HG03354 (cell line): ENCODE measurements around the gene MACROD2.

ENCODE experiments used
- ATAC-seq: cut with Tn5 transposase; IDR thresholded peaks from one replicate; pipeline ENCODE4 v1.9.1; 2021; ENCODE audit warnings: mild to moderate bottlenecking; ENCODE audit not compliant: unreplicated experiment, poor library complexity, severe bottlenecking

The MACROD2 gene

DNA sequence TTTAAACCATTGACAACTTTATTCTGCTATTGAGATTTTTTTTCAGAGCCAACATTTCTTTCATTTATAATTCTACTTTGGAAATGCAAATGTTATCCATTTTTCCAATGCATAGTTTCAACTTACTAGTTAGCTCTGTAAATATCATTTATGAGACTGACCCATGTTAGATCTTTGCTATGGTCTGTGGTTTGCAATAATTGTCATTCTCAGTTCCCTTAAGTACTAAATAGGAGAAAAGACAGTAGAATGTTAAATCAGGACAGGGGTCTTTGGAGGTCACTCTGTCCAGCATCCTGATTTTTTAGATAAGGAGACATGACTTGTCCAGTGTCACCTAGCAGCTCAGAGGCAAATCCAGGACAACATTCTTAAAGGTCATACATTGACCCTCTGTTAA lies 864.3 kb downstream of the MACROD2 start:
- ATAC-seq, result no peak

DNA sequence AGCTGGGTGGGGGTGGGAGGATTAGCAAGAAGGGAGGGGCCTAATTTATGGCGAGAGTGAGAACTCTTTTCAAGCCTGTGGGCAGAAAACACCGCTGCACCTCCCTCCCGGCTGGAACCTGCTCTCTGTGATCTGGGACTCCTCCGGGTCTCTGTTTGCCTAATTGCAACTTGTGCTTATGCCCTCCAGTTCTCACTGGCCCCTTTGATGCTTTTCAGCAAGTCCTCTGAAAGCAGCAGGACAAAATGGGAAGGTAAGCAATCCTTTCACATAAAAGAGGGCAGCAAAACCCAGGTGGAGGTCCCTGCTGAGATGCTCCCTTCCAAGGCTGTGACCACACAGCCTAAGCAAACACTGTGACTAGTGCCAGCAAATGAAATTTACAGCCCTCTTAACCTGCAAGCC lies 865.1 kb downstream of the MACROD2 start:
- no peak for ATAC-seq

GRCh38 chr20:14861028-14861699 lies 865.8 kb downstream of the MACROD2 start:
- no peak for ATAC-seq

DNA sequence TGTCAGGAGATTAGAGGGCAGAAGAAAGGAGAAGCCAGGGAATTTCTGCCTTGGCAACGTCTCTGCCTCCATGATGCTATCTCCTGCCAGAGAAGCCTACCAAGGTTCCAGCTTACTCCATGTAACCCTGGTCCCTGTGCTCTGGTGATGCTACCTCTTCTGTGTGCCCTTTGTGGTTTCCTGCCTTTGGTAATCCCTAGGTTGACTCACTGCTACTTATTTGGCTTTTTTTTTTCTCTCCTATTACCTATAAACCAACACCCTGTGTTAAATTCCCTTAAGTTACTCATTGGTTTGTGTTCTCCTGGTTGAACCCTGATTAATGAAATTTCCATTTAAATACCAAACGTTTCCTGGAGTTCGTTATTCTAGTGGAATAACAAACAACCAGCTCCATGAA lies 869.9 kb downstream of the MACROD2 start:
- ATAC-seq, result no peak

DNA sequence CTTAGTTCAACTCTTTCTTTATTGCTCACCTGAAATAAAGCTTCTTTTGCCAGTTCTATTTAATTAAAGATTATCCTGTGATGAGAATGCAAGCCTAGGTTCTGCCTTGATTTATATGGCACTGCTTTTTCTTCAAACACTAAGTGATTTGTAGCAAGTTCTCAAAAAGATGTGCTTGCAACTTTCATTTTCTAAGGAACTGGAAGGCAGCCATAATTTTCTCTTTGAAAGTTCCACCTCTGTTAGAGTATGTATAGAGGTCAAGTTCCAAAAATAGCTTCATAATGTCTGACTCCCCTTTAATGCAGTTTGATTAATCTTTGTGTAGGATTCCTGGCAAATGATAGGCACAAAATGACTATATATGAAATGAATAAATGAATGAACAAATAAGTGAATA lies 870.4 kb downstream of the MACROD2 start:
- no peak for ATAC-seq

DNA sequence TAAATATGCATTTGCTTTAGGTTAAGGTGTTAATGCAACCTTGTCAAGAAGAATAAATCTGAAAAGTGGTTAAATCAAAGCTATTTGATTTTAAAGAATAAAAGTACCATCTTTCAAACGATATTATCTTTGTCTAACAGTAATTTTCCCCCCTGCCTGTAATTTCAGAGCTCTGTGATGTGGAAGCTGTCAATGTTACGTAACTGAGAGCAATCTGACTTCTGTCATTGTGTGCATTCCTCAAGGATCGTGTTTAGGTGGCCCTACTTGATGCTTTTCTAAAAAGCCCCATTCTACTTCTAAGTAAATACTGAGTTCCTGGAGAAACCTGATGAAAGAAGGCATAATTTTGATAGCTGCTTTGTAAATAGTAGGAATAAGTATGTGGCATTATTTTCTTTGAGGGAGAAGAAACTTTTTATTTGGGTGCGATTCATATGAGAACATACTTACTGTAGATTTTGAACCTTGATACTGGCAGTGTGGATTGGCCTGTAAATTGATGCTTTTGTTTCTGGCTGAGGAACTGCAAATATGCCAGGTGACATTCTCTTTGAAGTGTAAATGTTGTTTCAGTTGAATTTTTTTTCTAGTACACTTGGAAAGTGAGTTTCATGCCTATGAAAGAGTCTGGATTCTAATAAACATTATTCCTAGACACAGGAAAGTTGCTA lies 871.7 kb downstream of the MACROD2 start:
- ATAC-seq, result no peak

GRCh38 chr20:14877301-14878028 lies 882.1 kb downstream of the MACROD2 start:
- ATAC-seq, result no peak

GRCh38 chr20:14878676-14879019 lies 883.3 kb downstream of the MACROD2 start:
- no peak for ATAC-seq

DNA sequence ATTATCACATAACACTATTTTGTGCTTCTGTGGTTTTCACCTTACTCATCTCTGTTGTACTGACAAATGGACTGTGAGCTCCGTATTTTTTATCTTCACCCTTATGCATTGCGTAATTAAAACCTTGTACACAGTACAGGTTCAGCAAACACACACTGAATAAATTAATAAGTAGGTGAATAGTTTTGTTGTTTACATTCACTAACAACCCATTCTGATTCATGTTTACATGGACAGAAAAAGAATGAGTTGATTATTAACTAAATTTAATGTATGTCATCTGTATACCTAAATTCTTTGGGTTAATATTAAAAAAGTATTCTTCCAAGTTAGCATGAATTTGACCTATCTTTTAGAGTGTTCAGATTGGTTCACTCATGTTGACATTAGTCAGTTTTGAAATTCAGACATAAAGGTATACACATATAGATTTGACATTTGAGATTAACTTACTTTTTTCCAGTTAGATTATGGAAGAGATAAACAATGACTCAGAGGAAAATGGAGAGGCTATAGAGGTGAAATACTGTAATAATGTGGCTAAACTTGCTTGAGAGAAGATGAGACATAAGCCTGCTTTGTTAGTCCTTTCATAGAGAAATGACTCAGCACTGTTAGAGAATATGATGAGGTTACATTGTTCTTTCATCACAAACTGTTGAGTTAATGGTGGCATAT lies 883.8 kb downstream of the MACROD2 start:
- ATAC-seq, result peak; percentile 73

DNA sequence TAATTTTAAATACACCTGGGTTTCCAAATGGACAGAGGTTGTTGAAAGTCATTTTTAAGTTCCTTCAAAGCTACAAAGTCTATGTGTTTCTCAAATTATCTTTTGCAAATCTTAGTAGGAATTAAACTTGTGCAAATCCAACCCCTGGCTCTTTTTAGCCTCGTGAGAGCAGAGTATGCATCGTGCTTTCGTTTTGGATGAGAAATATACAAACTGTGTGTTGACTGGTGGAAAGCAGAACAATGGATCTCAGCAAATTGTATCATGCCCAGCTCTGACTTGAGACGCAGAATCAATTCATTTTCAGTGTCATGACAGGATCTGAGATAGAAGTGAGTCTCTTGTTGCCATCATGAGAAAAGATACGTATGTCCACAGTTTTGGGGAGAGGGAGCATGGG lies 884.5 kb downstream of the MACROD2 start:
- ATAC-seq, result no peak

- ATAC-seq, result no peak
These were observed 886.2 kb downstream of the MACROD2 start for GRCh38 chr20:14881518-14881917.

GRCh38 chr20:14882157-14882556 lies 886.8 kb downstream of the MACROD2 start:
- ATAC-seq, result no peak

- no peak for ATAC-seq
These were observed 887.5 kb downstream of the MACROD2 start for GRCh38 chr20:14882846-14883245.

GRCh38 chr20:14883324-14883723 lies 888.0 kb downstream of the MACROD2 start:
- ATAC-seq, result no peak

DNA sequence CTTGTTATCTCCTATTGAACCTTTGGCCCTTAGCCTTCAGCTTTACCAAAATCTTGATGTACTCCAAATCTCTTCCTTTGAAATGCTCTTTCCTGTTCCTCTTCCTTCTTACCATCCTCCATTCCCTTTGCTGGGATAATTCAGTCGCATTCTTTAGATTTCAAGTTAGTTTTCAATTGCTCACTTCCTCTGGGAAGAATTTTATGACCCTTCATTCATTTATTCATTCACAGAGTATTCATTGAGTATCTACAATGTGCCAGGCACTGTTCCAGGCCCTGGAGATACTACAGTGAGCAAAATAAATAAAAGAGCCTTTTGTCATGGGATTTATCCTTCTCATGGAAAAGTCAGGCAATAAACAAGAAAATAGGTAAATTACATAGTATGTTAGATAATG lies 890.3 kb downstream of the MACROD2 start:
- no peak for ATAC-seq

GRCh38 chr20:14888134-14888533 lies 892.8 kb downstream of the MACROD2 start:
- no peak for ATAC-seq

- no peak for ATAC-seq
These were observed 894.4 kb downstream of the MACROD2 start for GRCh38 chr20:14889496-14890255.

DNA sequence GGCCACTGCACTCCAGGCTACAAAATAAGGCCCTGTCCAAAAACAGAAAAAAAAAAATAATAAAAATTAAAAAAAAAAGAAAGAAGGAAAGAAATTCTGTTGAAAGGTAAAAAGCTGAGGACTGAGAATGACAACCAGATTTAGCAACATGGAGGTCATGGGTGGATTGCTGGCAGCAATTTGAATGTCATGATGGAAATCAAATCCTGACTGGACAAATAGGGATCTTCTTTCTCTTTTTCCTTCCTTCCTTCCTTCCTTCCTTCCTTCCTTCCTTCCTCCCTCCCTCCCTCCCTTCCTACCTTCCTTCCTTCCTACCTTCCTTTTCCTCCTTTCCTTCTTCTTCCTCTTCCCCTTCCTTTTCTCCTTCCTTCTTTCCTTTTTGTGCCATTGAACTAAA lies 895.4 kb downstream of the MACROD2 start:
- ATAC-seq, result no peak

- no peak for ATAC-seq
These were observed 897.5 kb downstream of the MACROD2 start for GRCh38 chr20:14892782-14893181.

GRCh38 chr20:14896569-14896968 lies 901.3 kb downstream of the MACROD2 start:
- no peak for ATAC-seq
